HUES6 (cell line): ENCODE data around the gene NCBP1.
A peak's percentile ranks its signal among the peaks of the same experiment; 100 is the strongest.

Experiments
- H3K27ac ChIP-seq: 2 replicates; pipeline ENCODE4 v1.7.0; 2013; ENCODE audit warnings: low read depth, mild to moderate bottlenecking, low read length, inconsistent platforms
- H3K27me3 ChIP-seq: 2 replicates; pipeline ENCODE4 v1.6.1; 2013; ENCODE audit warnings: low read length; ENCODE audit not compliant: control insufficient read depth, insufficient read depth
- H3K36me3 ChIP-seq: 2 replicates; pipeline ENCODE4 v1.6.1; 2013; ENCODE audit warnings: low read length; ENCODE audit not compliant: control insufficient read depth, insufficient read depth
- H3K4me1 ChIP-seq: 2 replicates; pipeline ENCODE4 v1.6.1; 2013; ENCODE audit warnings: low read length; ENCODE audit not compliant: control insufficient read depth, insufficient read depth
- H3K4me3 ChIP-seq: 2 replicates; pipeline ENCODE4 v1.5.1; 2013; ENCODE audit warnings: low read depth, low read length
- H3K9ac ChIP-seq: one replicate; pipeline ENCODE4 v1.6.1; 2013; ENCODE audit warnings: mild to moderate bottlenecking, low read length
- H3K9me3 ChIP-seq: 2 replicates; pipeline ENCODE4 v1.6.1; 2013; ENCODE audit warnings: low read depth, low read length; ENCODE audit not compliant: control insufficient read depth, insufficient read depth

The NCBP1 gene

GRCh38 chr9:97627624-97628023 is 6.0 kb upstream of the NCBP1 start:
- no peak overlapping the region for H3K9ac ChIP-seq
- H3K4me1 ChIP-seq, result peaks cover 10% of the 10 kb centered on the region
- peaks cover 46% of the 10 kb centered on the region for H3K36me3 ChIP-seq
- H3K27ac ChIP-seq, result no peak overlapping the region
- no peaks in the 10 kb centered on the region for H3K27me3 ChIP-seq
- H3K9me3 ChIP-seq, result peaks cover 14% of the 10 kb centered on the region
- no peak overlapping the region for H3K4me3 ChIP-seq

GRCh38 chr9:97628668-97629067 is 5.0 kb upstream of the NCBP1 start:
- H3K9ac ChIP-seq, result no peak overlapping the region
- H3K4me3 ChIP-seq, result no peak overlapping the region
- H3K27me3 ChIP-seq, result no peaks in the 10 kb centered on the region
- H3K9me3 ChIP-seq, result peaks cover 5% of the 10 kb centered on the region
- no peak overlapping the region for H3K27ac ChIP-seq
- peaks cover 10% of the 10 kb centered on the region for H3K4me1 ChIP-seq
- H3K36me3 ChIP-seq, result peaks cover 36% of the 10 kb centered on the region

- peaks cover 31% of the 10 kb centered on the region for H3K36me3 ChIP-seq
- H3K4me3 ChIP-seq, result no peak overlapping the region
- no peaks in the 10 kb centered on the region for H3K27me3 ChIP-seq
- H3K27ac ChIP-seq, result no peak overlapping the region
- H3K9me3 ChIP-seq, result no peaks in the 10 kb centered on the region
- H3K9ac ChIP-seq, result no peak overlapping the region
- peaks cover 10% of the 10 kb centered on the region for H3K4me1 ChIP-seq
Observed at GRCh38 chr9:97629156-97629555, 4.5 kb upstream of the NCBP1 start.

GRCh38 chr9:97630591-97630990 is 3.0 kb upstream of the NCBP1 start:
- Histone ChIP-seq H3K27ac (no peak overlapping the region), H3K4me3 (no peak overlapping the region), H3K27me3 (no peaks in the 10 kb centered on the region), H3K9ac (no peak overlapping the region), H3K4me1 (peaks cover 16% of the 10 kb centered on the region), H3K36me3 (peaks cover 17% of the 10 kb centered on the region), H3K9me3 (no peaks in the 10 kb centered on the region)

- Histone ChIP-seq H3K4me3 (peak overlapping the region; percentile 95), H3K9ac (peak overlapping the region; percentile 89), H3K36me3 (peaks cover 3% of the 10 kb centered on the region; the same call in 1 of the 2 replicates), H3K27me3 (no peaks in the 10 kb centered on the region), H3K9me3 (no peaks in the 10 kb centered on the region), H3K4me1 (peaks cover 24% of the 10 kb centered on the region), H3K27ac (peak overlapping the region; percentile 88)
Observed at GRCh38 chr9:97632248-97632984, 1.2 kb upstream of the NCBP1 start.

- H3K9me3 ChIP-seq, result no peaks in the 10 kb centered on the region
- no peaks in the 10 kb centered on the region for H3K27me3 ChIP-seq
- peaks cover 21% of the 10 kb centered on the region for H3K4me1 ChIP-seq
- peak overlapping the region; percentile 89 for H3K9ac ChIP-seq
- peaks cover 3% of the 10 kb centered on the region; the same call in 1 of the 2 replicates for H3K36me3 ChIP-seq
- peak overlapping the region; percentile 95 for H3K4me3 ChIP-seq
- H3K27ac ChIP-seq, result peak overlapping the region; percentile 88
Observed at GRCh38 chr9:97633859-97634490, 354 bp downstream of the NCBP1 start.

GRCh38 chr9:97635026-97635425 is 1.4 kb downstream of the NCBP1 start:
- H3K4me3 ChIP-seq, result peak overlapping the region; percentile 95
- no peak overlapping the region for H3K27ac ChIP-seq
- peaks cover 18% of the 10 kb centered on the region for H3K4me1 ChIP-seq
- H3K9me3 ChIP-seq, result no peaks in the 10 kb centered on the region
- no peak overlapping the region for H3K9ac ChIP-seq
- peaks cover 1% of the 10 kb centered on the region; the same call in 1 of the 2 replicates for H3K36me3 ChIP-seq
- no peaks in the 10 kb centered on the region for H3K27me3 ChIP-seq

GRCh38 chr9:97636903-97637302 is 3.3 kb downstream of the NCBP1 start:
- H3K9me3 ChIP-seq, result no peaks in the 10 kb centered on the region
- no peak overlapping the region for H3K9ac ChIP-seq
- H3K4me3 ChIP-seq, result peak overlapping the region; percentile 15; the same call in 1 of the 2 replicates
- no peak overlapping the region for H3K27ac ChIP-seq
- H3K36me3 ChIP-seq, result peaks cover 12% of the 10 kb centered on the region
- H3K4me1 ChIP-seq, result peaks cover 16% of the 10 kb centered on the region
- no peaks in the 10 kb centered on the region for H3K27me3 ChIP-seq

- peaks cover 29% of the 10 kb centered on the region for H3K36me3 ChIP-seq
- no peak overlapping the region for H3K4me3 ChIP-seq
- H3K9me3 ChIP-seq, result no peaks in the 10 kb centered on the region
- H3K27me3 ChIP-seq, result no peaks in the 10 kb centered on the region
- H3K27ac ChIP-seq, result no peak overlapping the region
- H3K4me1 ChIP-seq, result peaks cover 14% of the 10 kb centered on the region
- no peak overlapping the region for H3K9ac ChIP-seq
Observed at GRCh38 chr9:97638666-97639065, 5.0 kb downstream of the NCBP1 start.

GRCh38 chr9:97640325-97640724 is 6.7 kb downstream of the NCBP1 start:
- Histone ChIP-seq H3K9me3 (no peaks in the 10 kb centered on the region), H3K27me3 (no peaks in the 10 kb centered on the region), H3K4me3 (no peak overlapping the region), H3K9ac (no peak overlapping the region), H3K4me1 (peaks cover 8% of the 10 kb centered on the region), H3K36me3 (peaks cover 46% of the 10 kb centered on the region), H3K27ac (no peak overlapping the region)

- H3K27ac ChIP-seq, result no peak overlapping the region
- no peak overlapping the region for H3K4me3 ChIP-seq
- no peak overlapping the region for H3K9ac ChIP-seq
- no peaks in the 10 kb centered on the region for H3K9me3 ChIP-seq
- H3K4me1 ChIP-seq, result no peaks in the 10 kb centered on the region
- no peaks in the 10 kb centered on the region for H3K27me3 ChIP-seq
- H3K36me3 ChIP-seq, result peaks cover 92% of the 10 kb centered on the region
Observed at GRCh38 chr9:97645720-97646119, 12.1 kb downstream of the NCBP1 start.
